Naive thymus-derived CD4-positive, alpha-beta T cell (primary cell): ENCODE results near the gene PRR15L. TPM values are rescaled to one million over a fixed set of nuclear protein-coding genes. Genes with fewer than 3 reads are reported as not detected.
"Not testable (repeated sequence)": the region's sequence is repeated elsewhere in the genome, so short reads cannot be mapped to it uniquely, and the experiment has no call there.

Experiments used
- ATAC-seq: fragments of 150-1000 bp; cut with Tn5 transposase; 2 replicates; pipeline ENCODE4 v1.10.0; 2021; ENCODE audit warnings: mild to moderate bottlenecking, moderate library complexity
- CTCF ChIA-PET: fragments of 350-600 bp; sonication (Branson Sonifier 250); formaldehyde crosslinking; loops from one replicate; lab custom pipeline; 2021; ENCODE audit warnings: antibody characterized with exemption; lab: Charles Lee
- POLR2A ChIA-PET: fragments of 350-600 bp; sonication (Branson Sonifier 250); formaldehyde crosslinking; loops from one replicate; lab custom pipeline; 2021; ENCODE audit warnings: antibody characterized with exemption, inconsistent platforms; lab: Charles Lee
- DNase-seq, 9 donors: peaks; one replicate each; pipeline versions ENCODE4 v3.0.0 to v3.0.0-alpha.2; 2020 to 2022; ENCODE audit warnings: mixed read lengths in 1 of 9
- H3K27ac ChIP-seq: one replicate; pipeline ENCODE4 v1.7.0; 2013; ENCODE audit warnings: mild to moderate bottlenecking, low read depth, low read length, moderate library complexity
- H3K27me3 ChIP-seq, 2 donors: one replicate each; pipeline ENCODE4 v1.7.0; 2013; ENCODE audit warnings: low read length in 2 of 2, mild to moderate bottlenecking in 2 of 2, moderate library complexity in 2 of 2; ENCODE audit not compliant: control insufficient read depth in 2 of 2, insufficient read depth in 2 of 2
- H3K36me3 ChIP-seq, 3 experiments: 1 replicate in 2 of 3; 2 replicates in 1 of 3; pipeline ENCODE4 v1.7.0; 2013; ENCODE audit warnings: low read length in 3 of 3, mild to moderate bottlenecking in 3 of 3, moderate library complexity in 1 of 3; ENCODE audit not compliant: insufficient read depth in 3 of 3, control insufficient read depth in 2 of 3
- H3K4me1 ChIP-seq, 2 donors: one replicate each; pipeline ENCODE4 v1.7.0; 2013; ENCODE audit warnings: low read length in 2 of 2, mild to moderate bottlenecking in 2 of 2, moderate library complexity in 1 of 2; ENCODE audit not compliant: control insufficient read depth in 2 of 2, insufficient read depth in 2 of 2
- H3K4me3 ChIP-seq: 2 replicates; pipeline ENCODE4 v1.7.0; 2013; ENCODE audit warnings: mild to moderate bottlenecking, low read length
- H3K9me3 ChIP-seq, 3 experiments: 1 replicate in 2 of 3; 2 replicates in 1 of 3; pipeline ENCODE4 v1.7.0; 2013; ENCODE audit warnings: low read length in 3 of 3; ENCODE audit not compliant: control insufficient read depth in 2 of 3
- H3K27ac Mint-ChIP-seq, 9 donors: one replicate each; pipeline ENCODE4 v1.8.0; 2020 to 2022; ENCODE audit warnings: mixed read lengths in 9 of 9, mild to moderate bottlenecking in 8 of 9, moderate library complexity in 5 of 9, inconsistent platforms in 2 of 9
- H3K27me3 Mint-ChIP-seq, 5 donors: one replicate each; pipeline ENCODE4 v1.8.0; 2021 to 2022; ENCODE audit warnings: mixed read lengths in 5 of 5, mild to moderate bottlenecking in 1 of 5
- H3K36me3 Mint-ChIP-seq, 5 donors: one replicate each; pipeline ENCODE4 v1.8.0; 2020 to 2022; ENCODE audit warnings: mixed read lengths in 5 of 5, mild to moderate bottlenecking in 3 of 5, inconsistent platforms in 1 of 5
- H3K4me1 Mint-ChIP-seq, 7 donors: one replicate each; pipeline ENCODE4 v1.8.0; 2020 to 2022; ENCODE audit warnings: mixed read lengths in 7 of 7, mild to moderate bottlenecking in 3 of 7, inconsistent platforms in 1 of 7
- H3K4me3 Mint-ChIP-seq, 10 donors: one replicate each; pipeline ENCODE4 v1.8.0; 2020 to 2022; ENCODE audit warnings: mild to moderate bottlenecking in 10 of 10, mixed read lengths in 10 of 10, moderate library complexity in 6 of 10, inconsistent platforms in 2 of 10
- H3K9me3 Mint-ChIP-seq, 11 donors: one replicate each; pipeline ENCODE4 v1.8.0; 2020 to 2022; ENCODE audit warnings: mixed read lengths in 11 of 11, mild to moderate bottlenecking in 4 of 11, inconsistent platforms in 1 of 11, moderate library complexity in 1 of 11
- intact Hi-C, 2 donors: fragments of 100-400 bp; cut with micrococcal nuclease; formaldehyde crosslinking; loops; one replicate each; pipeline ENCODE4 v1.15.1; 2023
- polyA plus RNA-seq, 2 donors: library from polyadenylated mRNA; unstranded; fragments of 300-500 nt; fragmentation: Illumina TruSeq; gene quantifications; one replicate each; pipeline ENCODE4 v1.2.3, GENCODE V29; 2021
- total RNA-seq, 6 experiments: library from RNA in 5 of 6; stranded (reverse) in 5 of 6; gene quantifications; 1 replicate in 5 of 6; 2 replicates in 1 of 6; pipeline ENCODE4 v1.2.3 and lab custom pipeline; 2021 to 2026

The PRR15L gene
- total and polyA plus RNA-seq, 7 experiments from 2014 or later, result 0.32 TPM; not detected in 6

DNA sequence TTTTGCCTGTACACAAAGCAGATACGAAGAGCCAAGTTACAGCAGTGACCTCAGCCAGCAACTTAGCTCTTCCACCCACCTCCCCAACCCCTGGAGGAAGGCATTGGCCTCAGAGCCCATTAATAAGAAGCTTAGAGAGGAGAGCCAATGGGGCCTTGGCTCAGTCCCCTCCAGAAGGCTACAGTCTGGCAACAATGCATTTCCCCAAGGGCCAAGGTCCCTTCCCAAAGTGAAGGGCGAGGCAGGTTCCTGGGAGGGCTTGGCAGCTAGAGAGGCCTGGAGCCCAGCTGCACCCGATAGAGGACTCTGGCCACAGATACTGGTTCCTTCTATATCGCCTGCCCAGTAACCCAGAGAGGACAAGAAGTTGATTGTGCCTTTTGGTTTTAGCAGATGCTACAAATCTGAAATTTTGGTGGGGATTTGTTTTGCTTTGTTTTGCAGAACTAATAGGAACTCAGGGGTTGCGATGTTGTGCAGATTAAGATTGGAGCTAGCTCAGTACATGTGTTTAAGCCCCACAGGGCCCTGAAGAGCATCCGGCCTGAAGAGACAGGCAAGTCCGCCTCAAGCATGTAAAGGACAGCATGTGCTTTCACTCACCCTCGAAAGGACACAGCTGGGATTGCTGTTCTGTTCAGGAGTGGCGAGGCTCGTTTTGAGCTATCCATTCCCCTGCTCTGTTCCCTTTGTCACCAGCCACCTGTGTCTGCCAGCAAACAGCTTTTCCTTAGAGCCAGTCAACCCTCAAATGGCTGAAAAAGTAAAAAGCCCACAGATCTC lies 28.3 kb downstream of the PRR15L start:
- Histone ChIP-seq H3K4me3 (no peak overlapping the region), H3K27ac (no peak overlapping the region), H3K9me3 (no peaks in the 10 kb centered on the region), H3K4me1 (no peaks in the 10 kb centered on the region), H3K36me3 (peaks cover 8 to 65% (median 20%) of the 10 kb centered on the region in 3 experiments), H3K27me3 (no peaks in the 10 kb centered on the region)
- Mint-ChIP-seq H3K27me3 (no peaks in the 10 kb centered on the region), H3K4me3 (no peak overlapping the region), H3K27ac (no peak overlapping the region), H3K9me3 (no peaks in the 10 kb centered on the region), H3K4me1 (peaks cover 0 to 5% (median 0%) of the 10 kb centered on the region in 7 donors), H3K36me3 (peaks cover 9 to 27% (median 14%) of the 10 kb centered on the region in 5 donors)
- ATAC-seq, result no peak
- ChIA-PET CTCF (interaction anchor here (1.9 to 2.0 kb wide), 2 partner anchors 12 to 17 kb away, joined by 5 to 7 read pairs; partner anchors contain the start of gene PNPO), POLR2A (interaction anchor here (0.7 kb wide), 1 partner anchor 93 kb away, joined by 4 read pairs; no protein-coding TSS in a partner anchor)
- no peak for DNase-seq
- intact Hi-C loops, result no loop called here

DNA sequence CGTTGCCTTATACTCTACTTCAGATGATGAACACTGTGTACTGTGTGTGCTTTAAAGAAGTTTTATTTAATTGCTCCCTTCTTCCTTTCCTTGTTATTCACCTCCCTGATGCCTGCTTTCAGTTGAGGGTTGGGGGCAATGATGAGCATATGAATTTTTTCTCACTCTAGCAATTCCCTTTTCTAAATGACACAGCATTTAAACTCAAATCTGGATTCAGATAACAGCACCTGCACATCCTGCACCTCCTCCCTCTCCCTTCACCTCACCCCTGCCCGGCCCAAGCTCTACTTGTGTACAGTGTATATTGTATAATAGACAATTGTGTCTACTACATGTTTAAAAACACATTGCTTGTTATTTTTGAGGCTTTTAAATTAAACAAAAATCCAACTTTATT lies 29.3 kb downstream of the PRR15L start:
- Mint-ChIP-seq H3K4me1 (peaks cover 0 to 5% (median 0%) of the 10 kb centered on the region in 7 donors), H3K36me3 (peaks cover 9 to 27% (median 14%) of the 10 kb centered on the region in 5 donors), H3K9me3 (no peaks in the 10 kb centered on the region), H3K27ac (peak overlapping the region in 2 of 9 donors; percentile 76 to 89), H3K27me3 (no peaks in the 10 kb centered on the region), H3K4me3 (no peak overlapping the region)
- ChIA-PET CTCF (interaction anchor here (1.9 kb wide), 1 partner anchor 13 kb away, joined by 5 read pairs; the partner anchor contains the start of gene PNPO), POLR2A (interaction anchor here (0.7 kb wide), 1 partner anchor 92 kb away, joined by 4 read pairs; no protein-coding TSS in a partner anchor)
- H3K9me3 ChIP-seq, result no peaks in the 10 kb centered on the region
- H3K4me1 ChIP-seq, result no peaks in the 10 kb centered on the region
- H3K27me3 ChIP-seq, result no peaks in the 10 kb centered on the region
- no peak overlapping the region for H3K27ac ChIP-seq
- intact Hi-C loops, result no loop called here
- H3K36me3 ChIP-seq, result peaks cover 8 to 75% (median 23%) of the 10 kb centered on the region in 3 experiments
- DNase-seq (no peak), ATAC-seq (no peak)
- H3K4me3 ChIP-seq, result no peak overlapping the region

DNA sequence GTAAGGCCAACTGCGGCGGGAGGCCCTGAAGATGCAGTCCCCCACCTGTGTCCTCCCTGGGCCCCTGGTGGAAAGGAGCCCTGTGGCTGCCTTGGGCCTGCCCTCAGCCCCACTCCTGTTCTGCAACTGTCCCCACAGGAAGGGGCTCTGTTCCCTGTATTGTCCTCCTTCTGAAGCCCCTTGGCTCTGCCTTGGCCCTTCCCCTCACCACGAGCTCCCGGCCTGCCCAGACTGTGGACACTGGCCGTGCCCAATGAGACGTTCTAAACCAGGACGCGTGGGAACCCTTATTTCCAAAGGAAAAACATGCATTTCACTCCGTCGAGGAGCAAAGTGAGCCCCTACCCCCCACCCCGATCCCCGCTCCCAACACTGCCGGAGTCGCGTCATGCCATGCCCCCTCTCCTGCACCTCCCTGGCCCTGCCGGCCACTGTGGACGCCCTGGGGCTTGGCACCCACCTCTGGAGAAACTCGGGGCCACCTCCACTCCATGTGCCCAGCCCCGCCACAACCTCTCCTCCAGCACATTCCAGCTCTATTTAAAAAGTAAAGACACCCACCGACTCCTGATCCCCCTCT lies 29.8 kb downstream of the PRR15L start:
- H3K36me3 ChIP-seq, result peaks cover 8 to 77% (median 23%) of the 10 kb centered on the region in 3 experiments
- no peaks in the 10 kb centered on the region for H3K27me3 ChIP-seq
- Mint-ChIP-seq H3K27me3 (no peaks in the 10 kb centered on the region), H3K9me3 (no peaks in the 10 kb centered on the region), H3K36me3 (peaks cover 11 to 32% (median 17%) of the 10 kb centered on the region in 5 donors), H3K27ac (no peak overlapping the region), H3K4me3 (no peak overlapping the region), H3K4me1 (peaks cover 0 to 5% (median 0%) of the 10 kb centered on the region in 7 donors)
- H3K4me1 ChIP-seq, result no peaks in the 10 kb centered on the region
- H3K9me3 ChIP-seq, result no peaks in the 10 kb centered on the region
- no peak overlapping the region for H3K4me3 ChIP-seq
- no peak for DNase-seq
- no peak for ATAC-seq
- CTCF ChIA-PET, result no interaction called here
- H3K27ac ChIP-seq, result no peak overlapping the region
- intact Hi-C loops, result no loop called here
- POLR2A ChIA-PET, result no interaction called here

DNA sequence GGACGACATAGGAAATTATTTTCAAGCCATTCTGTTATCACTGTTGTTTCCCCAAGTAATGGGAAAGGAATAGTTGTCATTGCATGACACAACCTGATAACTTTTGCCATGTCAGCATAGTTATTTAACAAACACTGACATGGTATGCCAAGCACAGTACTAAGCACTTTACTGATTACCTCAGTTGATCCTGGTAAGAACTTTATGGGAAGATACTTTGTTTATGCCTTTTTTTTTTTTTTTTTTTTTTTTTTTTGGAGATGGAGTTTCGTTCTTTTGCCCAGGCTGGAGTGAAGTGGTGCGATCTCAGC lies 32.0 kb downstream of the PRR15L start:
- Histone ChIP-seq H3K4me3 (no peak overlapping the region), H3K27me3 (no peaks in the 10 kb centered on the region), H3K36me3 (peaks cover 8 to 89% (median 23%) of the 10 kb centered on the region in 3 experiments), H3K4me1 (no peaks in the 10 kb centered on the region), H3K27ac (no peak overlapping the region), H3K9me3 (no peaks in the 10 kb centered on the region)
- Mint-ChIP-seq H3K9me3 (no peaks in the 10 kb centered on the region), H3K27me3 (no peaks in the 10 kb centered on the region), H3K4me3 (no peak overlapping the region), H3K27ac (peak overlapping the region in 1 of 9 donors; percentile 26), H3K4me1 (peaks cover 0 to 4% (median 0%) of the 10 kb centered on the region in 7 donors), H3K36me3 (peaks cover 16 to 46% (median 19%) of the 10 kb centered on the region in 5 donors)
- ATAC-seq, result no peak
- CTCF ChIA-PET, result no interaction called here
- intact Hi-C loops, result no loop called here
- no peak for DNase-seq
- POLR2A ChIA-PET, result no interaction called here

DNA sequence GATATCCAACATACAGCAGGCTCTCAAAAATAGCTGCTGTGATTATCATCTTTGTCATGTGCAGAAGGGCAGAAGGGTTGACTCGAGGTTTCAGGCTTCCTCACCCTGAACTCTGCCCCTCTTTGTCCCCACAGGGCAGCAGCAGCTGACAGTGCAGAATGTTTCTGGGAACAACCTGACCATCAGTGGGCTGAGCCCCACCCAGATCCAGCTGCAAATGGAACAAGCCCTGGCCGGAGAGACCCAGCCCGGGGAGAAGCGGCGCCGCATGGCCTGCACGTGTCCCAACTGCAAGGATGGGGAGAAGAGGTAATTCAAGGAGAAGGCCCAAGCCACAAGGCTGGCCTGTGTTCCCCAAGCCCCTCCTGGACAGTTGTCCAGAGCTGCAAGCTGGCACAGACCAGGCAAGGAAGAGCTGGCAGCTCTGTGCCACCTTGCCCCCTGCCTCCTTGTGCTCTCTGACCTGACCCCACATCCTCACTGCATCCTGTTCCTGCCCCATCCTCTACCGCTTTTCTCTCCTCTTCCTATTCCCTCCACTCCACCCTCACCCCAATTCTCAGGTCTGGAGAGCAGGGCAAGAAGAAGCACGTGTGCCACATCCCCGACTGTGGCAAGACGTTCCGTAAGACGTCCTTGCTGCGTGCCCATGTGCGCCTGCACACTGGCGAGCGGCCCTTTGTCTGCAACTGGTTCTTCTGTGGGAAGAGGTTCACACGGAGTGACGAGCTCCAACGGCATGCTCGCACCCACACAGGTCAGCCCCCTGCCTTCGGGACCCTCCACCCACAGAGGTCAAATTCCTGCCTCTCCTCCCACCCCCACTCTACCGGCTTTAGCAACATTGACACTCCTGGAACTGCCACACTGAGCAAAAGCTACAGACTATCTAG lies 32.7 kb downstream of the PRR15L start:
- Histone ChIP-seq H3K9me3 (no peaks in the 10 kb centered on the region), H3K4me3 (no peak overlapping the region), H3K27me3 (no peaks in the 10 kb centered on the region), H3K4me1 (no peaks in the 10 kb centered on the region), H3K27ac (no peak overlapping the region), H3K36me3 (peaks cover 8 to 83% (median 21%) of the 10 kb centered on the region in 3 experiments)
- no peak overlapping the region for H3K4me3 Mint-ChIP-seq
- DNase-seq, result no peak
- no peaks in the 10 kb centered on the region for H3K9me3 Mint-ChIP-seq
- peak overlapping the region in 1 of 9 donors; percentile 26 for H3K27ac Mint-ChIP-seq
- H3K4me1 Mint-ChIP-seq, result peaks cover 0 to 4% (median 0%) of the 10 kb centered on the region in 7 donors
- no peaks in the 10 kb centered on the region for H3K27me3 Mint-ChIP-seq
- CTCF ChIA-PET, result interaction anchor here (1.2 kb wide), 1 partner anchor 22 kb away, joined by 4 read pairs; no protein-coding TSS in a partner anchor
- ATAC-seq, result no peak
- H3K36me3 Mint-ChIP-seq, result peaks cover 16 to 42% (median 19%) of the 10 kb centered on the region in 5 donors
- POLR2A ChIA-PET, result no interaction called here
- intact Hi-C loops, result no loop called here

DNA sequence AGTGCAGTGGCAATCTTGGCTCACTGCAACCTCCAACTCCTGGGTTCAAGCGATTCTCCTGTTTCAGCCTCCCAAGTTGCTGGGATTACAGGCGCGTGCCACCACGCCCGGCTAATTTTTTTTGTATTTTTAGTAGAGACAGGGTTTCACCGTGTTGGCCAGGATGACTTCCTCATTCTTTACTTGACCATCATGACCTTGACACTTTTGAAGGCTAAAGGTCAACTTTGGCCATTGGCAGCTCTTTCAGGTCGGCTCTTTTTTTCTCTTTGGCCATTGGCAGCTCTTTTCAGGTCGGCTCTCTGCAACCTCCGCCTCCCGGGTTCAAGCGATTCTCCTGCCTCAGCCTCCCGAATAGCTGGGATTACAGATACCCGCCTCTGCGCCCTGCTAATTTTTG lies 37.8 kb downstream of the PRR15L start:
- H3K4me3 ChIP-seq, H3K4me3 Mint-ChIP-seq, H3K27ac ChIP-seq, intact Hi-C loops, H3K9me3 ChIP-seq, H3K9me3 Mint-ChIP-seq, ATAC-seq, H3K27me3 Mint-ChIP-seq, H3K27me3 ChIP-seq, DNase-seq, H3K27ac Mint-ChIP-seq, H3K4me1 ChIP-seq: not testable (repeated sequence)
- H3K36me3 ChIP-seq, result peaks cover 0 to 63% (median 6%) of the 10 kb centered on the region in 3 experiments
- peaks cover 5 to 20% (median 13%) of the 10 kb centered on the region in 7 donors for H3K4me1 Mint-ChIP-seq
- ChIA-PET POLR2A (interaction anchor here (0.7 kb wide), 1 partner anchor 58 kb away, joined by 3 read pairs; no protein-coding TSS in a partner anchor), CTCF (interaction anchor here (1.6 kb wide), 1 partner anchor 27 kb away, joined by 11 read pairs; no protein-coding TSS in a partner anchor)
- H3K36me3 Mint-ChIP-seq, result peaks cover 7 to 26% (median 16%) of the 10 kb centered on the region in 5 donors
